SK-N-SH treated with all-trans-retinoic acid at 6 μM for 48 hours (cell line): ENCODE results near the gene OR6K2.

Source experiments
- ATAC-seq: fragments of 200-7000 bp; cut with Tn5 transposase; 3 replicates; pipeline ENCODE4 v1.9.1; 2020; ENCODE audit warnings: mild to moderate bottlenecking, moderate library complexity
- BACH2 ChIP-seq: fragments of 250-450 bp; sonication (Bioruptor Pico); IDR thresholded peaks from 2 replicates; pipeline ENCODE4 v1.9.0; 2021; ENCODE audit warnings: mild to moderate bottlenecking, borderline replicate concordance
- CSDC2 ChIP-seq: fragments of 250-450 bp; sonication (Bioruptor Pico); IDR thresholded peaks from 2 replicates; pipeline ENCODE4 v1.5.0; 2020; ENCODE audit warnings: mild to moderate bottlenecking, moderate library complexity
- CSRNP3 ChIP-seq: fragments of 250-450 bp; sonication (Bioruptor Pico); IDR thresholded peaks from 2 replicates; pipeline ENCODE4 v1.5.1; 2021; ENCODE audit warnings: mild to moderate bottlenecking, moderate library complexity
- ESRRG ChIP-seq: fragments of 250-450 bp; sonication (Bioruptor Pico); IDR thresholded peaks from 2 replicates; pipeline ENCODE4 v1.6.1; 2021; ENCODE audit warnings: mild to moderate bottlenecking
- GLIS3 ChIP-seq: fragments of 250-450 bp; sonication (Bioruptor Pico); IDR thresholded peaks from 2 replicates; pipeline ENCODE4 v1.5.0; 2020; ENCODE audit warnings: mild to moderate bottlenecking, moderate library complexity
- ISL1 ChIP-seq: fragments of 250-450 bp; sonication (Bioruptor Pico); IDR thresholded peaks from 2 replicates; pipeline ENCODE4 v2.1.2; 2022; ENCODE audit warnings: mild to moderate bottlenecking, moderate library complexity
- OSR1 ChIP-seq: fragments of 250-450 bp; sonication (Bioruptor Pico); IDR thresholded peaks from 2 replicates; pipeline ENCODE4 v1.8.0; 2022; ENCODE audit warnings: moderate library complexity, mild to moderate bottlenecking, inconsistent platforms
- PPARA ChIP-seq: fragments of 250-450 bp; sonication (Bioruptor Pico); IDR thresholded peaks from 2 replicates; pipeline ENCODE4 v1.5.0; 2020; ENCODE audit warnings: mild to moderate bottlenecking, borderline replicate concordance
- RARB ChIP-seq: fragments of 250-450 bp; sonication (Bioruptor Pico); IDR thresholded peaks from 2 replicates; pipeline ENCODE4 v1.8.0; 2021; ENCODE audit warnings: mild to moderate bottlenecking, moderate library complexity
- SNAI2 ChIP-seq: fragments of 250-450 bp; sonication (Bioruptor Pico); IDR thresholded peaks from 2 replicates; pipeline ENCODE4 v1.5.0; 2020; ENCODE audit warnings: mild to moderate bottlenecking, moderate library complexity
- TCF4 ChIP-seq: fragments of 250-450 bp; sonication (Bioruptor Pico); IDR thresholded peaks from 2 replicates; pipeline ENCODE4 v1.8.0; 2021; ENCODE audit warnings: mild to moderate bottlenecking, moderate library complexity, borderline replicate concordance
- TSHZ2 ChIP-seq: fragments of 250-450 bp; sonication (Bioruptor Pico); IDR thresholded peaks from 2 replicates; pipeline ENCODE4 v1.5.0; 2020; ENCODE audit warnings: mild to moderate bottlenecking, moderate library complexity
- ZFP30 ChIP-seq: fragments of 450-650 bp; formaldehyde crosslinking; IDR thresholded peaks from 2 replicates; pipeline ENCODE4 v1.5.0; 2022; ENCODE audit warnings: mild to moderate bottlenecking, moderate library complexity
- ZNF565 ChIP-seq: fragments of 450-650 bp; formaldehyde crosslinking; conservative IDR thresholded peaks from 2 replicates; pipeline ENCODE4 v1.5.0; 2020; ENCODE audit warnings: low read depth, mild to moderate bottlenecking, moderate library complexity
- ZNF8 ChIP-seq: fragments of 450-650 bp; formaldehyde crosslinking; IDR thresholded peaks from 2 replicates; pipeline ENCODE4 v1.5.0; 2020; ENCODE audit warnings: mild to moderate bottlenecking, moderate library complexity
- TF ChIP-seq, protein P1 (sequence below): fragments of 250-450 bp; sonication (Bioruptor Pico); IDR thresholded peaks from 2 replicates; pipeline ENCODE4 v1.8.0; 2020; ENCODE audit warnings: mild to moderate bottlenecking, moderate library complexity, borderline replicate concordance
- TF ChIP-seq, protein P2 (sequence below): fragments of 250-450 bp; sonication (Bioruptor Pico); IDR thresholded peaks from 2 replicates; pipeline ENCODE4 v1.5.1; 2020; ENCODE audit warnings: low read depth, mild to moderate bottlenecking, moderate library complexity
- TF ChIP-seq, protein P3 (sequence below): fragments of 250-450 bp; sonication (Bioruptor Pico); IDR thresholded peaks from 2 replicates; pipeline ENCODE4 v1.8.0; 2021; ENCODE audit warnings: low read depth, mild to moderate bottlenecking, moderate library complexity, borderline replicate concordance

OR6K2 gene

DNA sequence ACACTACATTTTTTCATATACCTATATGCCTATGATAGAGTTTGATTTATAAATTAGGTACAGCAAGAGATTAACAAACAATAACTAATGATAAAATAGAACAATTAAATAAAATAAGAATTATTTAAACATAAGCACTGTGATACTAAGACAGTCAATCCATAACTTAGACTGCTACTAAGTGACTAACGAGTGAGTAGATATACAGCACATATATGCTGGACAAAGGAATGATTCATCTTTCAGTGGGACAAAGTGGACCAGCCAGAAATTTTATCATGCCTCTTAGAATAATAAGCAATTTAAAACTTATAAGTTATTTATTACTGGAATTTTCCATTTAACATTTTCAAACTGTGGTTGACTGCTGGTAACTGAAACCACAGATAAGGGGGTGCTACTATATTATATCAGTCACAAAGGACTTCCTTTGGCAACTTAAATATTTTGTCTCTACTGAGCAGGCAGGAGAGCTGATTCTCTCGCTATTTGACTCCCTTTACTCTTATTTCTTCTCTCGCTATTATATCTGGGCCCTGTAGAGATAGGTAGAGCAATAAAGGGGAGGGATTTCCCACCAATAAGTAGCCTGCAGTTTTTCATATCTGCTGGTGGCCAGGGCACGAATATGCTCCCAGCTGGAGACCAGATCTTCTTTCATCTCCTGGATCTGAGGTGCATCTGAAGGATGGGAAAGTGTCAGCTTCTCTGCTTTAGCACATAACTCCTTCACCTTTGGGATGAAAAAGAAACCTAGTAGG, 24.7 kb downstream of the OR6K2 start:
- no peak for TF ChIP-seq CSDC2 (CRISPR knock-in tag)
- TF ChIP-seq BACH2 (CRISPR knock-in tag): no peak
- TF ChIP-seq CSRNP3 (CRISPR knock-in tag): no peak
- no peak for TF ChIP-seq ZNF565 (CRISPR knock-in tag)
- no peak for TF ChIP-seq GLIS3 (CRISPR knock-in tag)
- no peak for TF ChIP-seq ZFP30 (CRISPR knock-in tag)
- TF ChIP-seq, protein P1, sequence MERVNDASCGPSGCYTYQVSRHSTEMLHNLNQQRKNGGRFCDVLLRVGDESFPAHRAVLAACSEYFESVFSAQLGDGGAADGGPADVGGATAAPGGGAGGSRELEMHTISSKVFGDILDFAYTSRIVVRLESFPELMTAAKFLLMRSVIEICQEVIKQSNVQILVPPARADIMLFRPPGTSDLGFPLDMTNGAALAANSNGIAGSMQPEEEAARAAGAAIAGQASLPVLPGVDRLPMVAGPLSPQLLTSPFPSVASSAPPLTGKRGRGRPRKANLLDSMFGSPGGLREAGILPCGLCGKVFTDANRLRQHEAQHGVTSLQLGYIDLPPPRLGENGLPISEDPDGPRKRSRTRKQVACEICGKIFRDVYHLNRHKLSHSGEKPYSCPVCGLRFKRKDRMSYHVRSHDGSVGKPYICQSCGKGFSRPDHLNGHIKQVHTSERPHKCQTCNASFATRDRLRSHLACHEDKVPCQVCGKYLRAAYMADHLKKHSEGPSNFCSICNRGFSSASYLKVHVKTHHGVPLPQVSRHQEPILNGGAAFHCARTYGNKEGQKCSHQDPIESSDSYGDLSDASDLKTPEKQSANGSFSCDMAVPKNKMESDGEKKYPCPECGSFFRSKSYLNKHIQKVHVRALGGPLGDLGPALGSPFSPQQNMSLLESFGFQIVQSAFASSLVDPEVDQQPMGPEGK (CRISPR knock-in tag): no peak
- TF ChIP-seq TSHZ2: no peak
- TF ChIP-seq ISL1: no peak
- TF ChIP-seq PPARA: no peak
- no peak for TF ChIP-seq ZNF8 (CRISPR knock-in tag)
- no peak for TF ChIP-seq TCF4 (CRISPR knock-in tag)
- no peak for TF ChIP-seq ESRRG (CRISPR knock-in tag)
- TF ChIP-seq, all 23 proteins: peak for 0
- ATAC-seq: no peak

DNA sequence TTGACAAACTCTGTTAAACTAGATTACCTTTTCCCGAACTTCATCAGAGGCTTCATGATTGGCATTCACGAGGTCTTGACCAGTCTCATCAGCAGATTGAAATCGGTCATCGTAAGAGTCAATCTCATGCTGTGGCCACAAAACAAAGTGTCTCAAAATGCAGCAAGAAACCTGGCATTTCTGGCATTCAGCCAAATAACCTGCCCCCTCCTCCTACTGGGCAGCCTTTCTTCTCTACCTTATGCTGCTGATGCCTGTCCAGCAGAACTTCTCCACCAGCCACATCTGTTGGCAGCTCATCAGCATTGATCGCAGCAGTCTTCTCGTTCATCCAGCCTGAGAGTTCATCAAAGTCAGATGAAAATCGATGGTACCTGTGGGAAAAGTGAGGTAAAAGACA, 26.1 kb downstream of the OR6K2 start:
- TF ChIP-seq ISL1: no peak
- no peak for TF ChIP-seq TCF4 (CRISPR knock-in tag)
- no peak for TF ChIP-seq SNAI2
- no peak for TF ChIP-seq OSR1 (CRISPR knock-in tag)
- no peak for TF ChIP-seq PPARA
- no peak for TF ChIP-seq ZNF8 (CRISPR knock-in tag)
- TF ChIP-seq RARB: no peak
- TF ChIP-seq, protein P2, sequence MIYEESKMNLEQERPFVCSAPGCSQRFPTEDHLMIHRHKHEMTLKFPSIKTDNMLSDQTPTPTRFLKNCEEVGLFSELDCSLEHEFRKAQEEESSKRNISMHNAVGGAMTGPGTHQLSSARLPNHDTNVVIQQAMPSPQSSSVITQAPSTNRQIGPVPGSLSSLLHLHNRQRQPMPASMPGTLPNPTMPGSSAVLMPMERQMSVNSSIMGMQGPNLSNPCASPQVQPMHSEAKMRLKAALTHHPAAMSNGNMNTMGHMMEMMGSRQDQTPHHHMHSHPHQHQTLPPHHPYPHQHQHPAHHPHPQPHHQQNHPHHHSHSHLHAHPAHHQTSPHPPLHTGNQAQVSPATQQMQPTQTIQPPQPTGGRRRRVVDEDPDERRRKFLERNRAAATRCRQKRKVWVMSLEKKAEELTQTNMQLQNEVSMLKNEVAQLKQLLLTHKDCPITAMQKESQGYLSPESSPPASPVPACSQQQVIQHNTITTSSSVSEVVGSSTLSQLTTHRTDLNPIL (CRISPR knock-in tag): no peak
- ATAC-seq: no peak

DNA sequence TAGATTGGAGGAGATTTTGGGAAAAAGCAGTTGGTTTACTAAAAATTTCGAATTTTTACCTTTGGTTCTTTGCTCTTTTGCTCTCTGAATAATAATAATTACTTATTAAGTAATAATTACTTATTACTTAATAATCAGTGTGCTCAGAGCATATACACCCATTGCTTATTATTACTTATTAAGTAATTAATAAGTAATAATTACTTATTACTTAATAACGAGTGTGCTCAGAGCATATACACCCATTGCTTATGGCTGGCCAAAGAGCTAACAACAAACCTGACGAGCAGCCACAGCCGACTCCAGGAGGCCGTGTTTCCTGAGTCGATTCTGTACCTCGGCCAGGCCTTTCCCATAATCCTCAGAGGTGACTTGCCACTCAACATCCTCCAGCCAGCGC, 34.4 kb downstream of the OR6K2 start:
- no peak for ATAC-seq
- TF ChIP-seq, protein P3, sequence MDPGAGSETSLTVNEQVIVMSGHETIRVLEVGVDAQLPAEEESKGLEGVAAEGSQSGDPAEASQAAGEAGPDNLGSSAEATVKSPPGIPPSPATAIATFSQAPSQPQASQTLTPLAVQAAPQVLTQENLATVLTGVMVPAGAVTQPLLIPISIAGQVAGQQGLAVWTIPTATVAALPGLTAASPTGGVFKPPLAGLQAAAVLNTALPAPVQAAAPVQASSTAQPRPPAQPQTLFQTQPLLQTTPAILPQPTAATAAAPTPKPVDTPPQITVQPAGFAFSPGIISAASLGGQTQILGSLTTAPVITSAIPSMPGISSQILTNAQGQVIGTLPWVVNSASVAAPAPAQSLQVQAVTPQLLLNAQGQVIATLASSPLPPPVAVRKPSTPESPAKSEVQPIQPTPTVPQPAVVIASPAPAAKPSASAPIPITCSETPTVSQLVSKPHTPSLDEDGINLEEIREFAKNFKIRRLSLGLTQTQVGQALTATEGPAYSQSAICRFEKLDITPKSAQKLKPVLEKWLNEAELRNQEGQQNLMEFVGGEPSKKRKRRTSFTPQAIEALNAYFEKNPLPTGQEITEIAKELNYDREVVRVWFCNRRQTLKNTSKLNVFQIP (CRISPR knock-in tag): no peak

DNA sequence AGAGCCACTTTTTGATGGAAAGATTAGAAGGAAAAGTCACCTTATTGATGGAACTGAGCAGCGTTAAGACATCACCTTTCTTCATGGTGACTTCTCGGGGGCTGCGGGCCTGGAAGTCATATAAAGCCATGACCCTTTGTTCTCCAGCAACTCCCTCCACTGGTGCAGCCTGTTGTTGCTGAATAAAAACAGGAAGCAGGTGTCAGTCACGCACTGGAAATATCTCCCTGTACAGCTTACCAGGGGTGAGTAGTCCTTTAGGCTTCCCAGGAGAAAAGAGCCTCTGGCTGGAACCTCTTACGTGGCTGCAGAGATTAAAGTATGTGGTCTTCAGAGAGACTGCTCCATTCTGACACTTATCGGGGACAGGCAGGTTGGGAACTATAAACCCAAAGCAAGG, 45.9 kb downstream of the OR6K2 start:
- no peak for TF ChIP-seq GLIS3 (CRISPR knock-in tag)

More for the DNA sequence above, 45.9 kb downstream of the OR6K2 start:
- ATAC-seq: no peak
